ENCODE results near the gene C10orf67.

- TF ChIP-seq EZH2phosphoT487 (IDR thresholded peaks at IDR 0.05; ENCODE audit: insufficient read depth, low read depth) = no peak
- TF ChIP-seq EZH2 (IDR thresholded peaks at IDR 0.05; ENCODE audit: insufficient read depth, poor library complexity, severe bottlenecking) = no peak
Observed at GRCh38 chr10:23200997-23201652, 143.5 kb downstream of the C10orf67 start.
